ENCODE measurements around the gene TBC1D5. TPM values are rescaled to one million over a fixed set of nuclear protein-coding genes. Genes with fewer than 3 reads are reported as not detected.
"Not testable (repeated sequence)": the region's sequence is repeated elsewhere in the genome, so short reads cannot be mapped to it uniquely, and the experiment has no call there.

The TBC1D5 gene
- total RNA-seq, 1 donor from 2014 or later: 108 TPM

GRCh38 chr3:17655743-17656142, 86.7 kb downstream of the TBC1D5 start:
- H3K27ac ChIP-seq: no peak overlapping the region
- H3K4me3 ChIP-seq: no peak overlapping the region
- H3K4me2 ChIP-seq: no peak overlapping the region
- no peaks in the 10 kb centered on the region for H3K36me3 Mint-ChIP-seq
- H3K4me1 Mint-ChIP-seq: no peaks in the 10 kb centered on the region
- no peak for TF ChIP-seq EZH2phosphoT487 (IDR thresholded peaks at IDR 0.05)
- TF ChIP-seq CTCF (IDR thresholded peaks at IDR 0.05): no peak
- TF ChIP-seq EZH2 (IDR thresholded peaks at IDR 0.05): no peak
- H4K20me1 ChIP-seq (ENCODE audit: low read depth): no peaks in the 10 kb centered on the region
- no peaks in the 10 kb centered on the region for H3K27me3 Mint-ChIP-seq (ENCODE audit: insufficient read depth, low read depth)
- H3K9me3 ChIP-seq (ENCODE audit: low read depth): no peaks in the 10 kb centered on the region
- H3F3A ChIP-seq (ENCODE audit: low read depth): no peaks in the 10 kb centered on the region
- no peaks in the 10 kb centered on the region for H3K27me3 ChIP-seq
- H3K4me1 ChIP-seq: no peaks in the 10 kb centered on the region
- H3K27ac Mint-ChIP-seq: no peak overlapping the region
- no peak overlapping the region for H3K9ac ChIP-seq
- no peak overlapping the region for H3K4me3 Mint-ChIP-seq
- no peak overlapping the region for H2AFZ ChIP-seq (replicated peaks)
- H3K36me3 ChIP-seq: no peaks in the 10 kb centered on the region
- DNase-seq (ENCODE audit: low spot score): no peak
- H3K79me2 ChIP-seq (ENCODE audit: low read depth): no peaks in the 10 kb centered on the region
- no peaks in the 10 kb centered on the region for H3K9me3 Mint-ChIP-seq

- H3K9me3 Mint-ChIP-seq; H3K4me1 ChIP-seq; H3K4me3 ChIP-seq; H3K4me2 ChIP-seq; DNase-seq (ENCODE audit: low spot score); H3K36me3 ChIP-seq; H2AFZ ChIP-seq (replicated peaks); H3K79me2 ChIP-seq (ENCODE audit: low read depth); H3K27ac ChIP-seq; H4K20me1 ChIP-seq (ENCODE audit: low read depth); H3K4me1 Mint-ChIP-seq; H3F3A ChIP-seq (ENCODE audit: low read depth); H3K9ac ChIP-seq; H3K27me3 Mint-ChIP-seq (ENCODE audit: insufficient read depth, low read depth); H3K36me3 Mint-ChIP-seq; H3K27me3 ChIP-seq; H3K9me3 ChIP-seq (ENCODE audit: low read depth); H3K4me3 Mint-ChIP-seq; H3K27ac Mint-ChIP-seq: not testable (repeated sequence)
These were observed 92.7 kb downstream of the TBC1D5 start for GRCh38 chr3:17649748-17650147.

- not testable (repeated sequence) for H3K36me3 ChIP-seq; H3K9me3 Mint-ChIP-seq; H3K27me3 ChIP-seq; H2AFZ ChIP-seq (replicated peaks); H3K79me2 ChIP-seq (ENCODE audit: low read depth); H3K9me3 ChIP-seq (ENCODE audit: low read depth); H3K27ac Mint-ChIP-seq; H3K4me1 ChIP-seq; H3K27me3 Mint-ChIP-seq (ENCODE audit: insufficient read depth, low read depth); H3K9ac ChIP-seq; DNase-seq (ENCODE audit: low spot score); H4K20me1 ChIP-seq (ENCODE audit: low read depth); H3K4me3 ChIP-seq; H3K27ac ChIP-seq; H3F3A ChIP-seq (ENCODE audit: low read depth); H3K4me1 Mint-ChIP-seq; H3K4me3 Mint-ChIP-seq; H3K36me3 Mint-ChIP-seq; H3K4me2 ChIP-seq
These were observed 93.6 kb downstream of the TBC1D5 start for GRCh38 chr3:17648630-17649355.

- H3K4me1 ChIP-seq: no peaks in the 10 kb centered on the region
- no peaks in the 10 kb centered on the region for H3K27me3 ChIP-seq
- H3K27me3 Mint-ChIP-seq (ENCODE audit: insufficient read depth, low read depth): peaks cover 2% of the 10 kb centered on the region
- H3K36me3 Mint-ChIP-seq: no peaks in the 10 kb centered on the region
- H3K27ac Mint-ChIP-seq: no peak overlapping the region
- no peak overlapping the region for H3K9ac ChIP-seq
- H3F3A ChIP-seq (ENCODE audit: low read depth): no peaks in the 10 kb centered on the region
- DNase-seq (ENCODE audit: low spot score): peak; percentile 64
- H3K4me1 Mint-ChIP-seq: no peaks in the 10 kb centered on the region
- no peak overlapping the region for H3K4me3 ChIP-seq
- no peaks in the 10 kb centered on the region for H3K9me3 ChIP-seq (ENCODE audit: low read depth)
- no peaks in the 10 kb centered on the region for H3K36me3 ChIP-seq
- no peaks in the 10 kb centered on the region for H3K79me2 ChIP-seq (ENCODE audit: low read depth)
- no peak for TF ChIP-seq EZH2 (IDR thresholded peaks at IDR 0.05)
- peak; percentile 79 for TF ChIP-seq CTCF (IDR thresholded peaks at IDR 0.05)
- H3K9me3 Mint-ChIP-seq: peaks cover 3% of the 10 kb centered on the region
- H2AFZ ChIP-seq (replicated peaks): no peak overlapping the region
- no peak overlapping the region for H3K4me2 ChIP-seq
- no peak overlapping the region for H3K27ac ChIP-seq
- H4K20me1 ChIP-seq (ENCODE audit: low read depth): peaks cover 4% of the 10 kb centered on the region
- no peak overlapping the region for H3K4me3 Mint-ChIP-seq
These were observed 97.2 kb downstream of the TBC1D5 start for GRCh38 chr3:17645074-17645698.

Data from neural progenitor cell (in vitro differentiated cells).